ENCODE data around the gene LAMA2. TPM values are rescaled to one million over a fixed set of nuclear protein-coding genes. Genes with fewer than 3 reads are reported as not detected.

The LAMA2 gene
- total and polyA plus RNA-seq, 2 experiments from 2014 or later: 0.91 to 6.4 TPM

DNA sequence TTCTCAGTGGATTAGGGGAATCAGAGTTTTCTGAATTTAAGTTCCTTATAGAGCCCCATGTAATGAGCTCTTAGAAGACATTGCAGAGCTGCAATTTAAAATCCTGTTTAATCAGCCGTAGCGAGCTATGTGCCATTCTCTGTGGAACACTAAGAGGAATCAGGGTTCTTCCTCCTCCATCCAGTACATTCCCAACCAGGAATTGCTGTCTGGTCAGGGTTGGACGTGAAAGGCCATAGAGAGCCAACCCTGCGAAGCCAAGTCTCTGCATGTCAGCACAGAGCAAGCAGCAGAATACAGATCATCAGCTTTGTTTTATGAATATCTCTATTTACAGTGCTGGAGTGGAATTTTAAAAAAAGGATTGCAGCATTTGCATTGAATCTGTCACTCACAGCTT lies 366.0 kb downstream of the LAMA2 start (continued):
- TF ChIP-seq, protein P1, sequence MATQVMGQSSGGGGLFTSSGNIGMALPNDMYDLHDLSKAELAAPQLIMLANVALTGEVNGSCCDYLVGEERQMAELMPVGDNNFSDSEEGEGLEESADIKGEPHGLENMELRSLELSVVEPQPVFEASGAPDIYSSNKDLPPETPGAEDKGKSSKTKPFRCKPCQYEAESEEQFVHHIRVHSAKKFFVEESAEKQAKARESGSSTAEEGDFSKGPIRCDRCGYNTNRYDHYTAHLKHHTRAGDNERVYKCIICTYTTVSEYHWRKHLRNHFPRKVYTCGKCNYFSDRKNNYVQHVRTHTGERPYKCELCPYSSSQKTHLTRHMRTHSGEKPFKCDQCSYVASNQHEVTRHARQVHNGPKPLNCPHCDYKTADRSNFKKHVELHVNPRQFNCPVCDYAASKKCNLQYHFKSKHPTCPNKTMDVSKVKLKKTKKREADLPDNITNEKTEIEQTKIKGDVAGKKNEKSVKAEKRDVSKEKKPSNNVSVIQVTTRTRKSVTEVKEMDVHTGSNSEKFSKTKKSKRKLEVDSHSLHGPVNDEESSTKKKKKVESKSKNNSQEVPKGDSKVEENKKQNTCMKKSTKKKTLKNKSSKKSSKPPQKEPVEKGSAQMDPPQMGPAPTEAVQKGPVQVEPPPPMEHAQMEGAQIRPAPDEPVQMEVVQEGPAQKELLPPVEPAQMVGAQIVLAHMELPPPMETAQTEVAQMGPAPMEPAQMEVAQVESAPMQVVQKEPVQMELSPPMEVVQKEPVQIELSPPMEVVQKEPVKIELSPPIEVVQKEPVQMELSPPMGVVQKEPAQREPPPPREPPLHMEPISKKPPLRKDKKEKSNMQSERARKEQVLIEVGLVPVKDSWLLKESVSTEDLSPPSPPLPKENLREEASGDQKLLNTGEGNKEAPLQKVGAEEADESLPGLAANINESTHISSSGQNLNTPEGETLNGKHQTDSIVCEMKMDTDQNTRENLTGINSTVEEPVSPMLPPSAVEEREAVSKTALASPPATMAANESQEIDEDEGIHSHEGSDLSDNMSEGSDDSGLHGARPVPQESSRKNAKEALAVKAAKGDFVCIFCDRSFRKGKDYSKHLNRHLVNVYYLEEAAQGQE (IDR thresholded peaks at IDR 0.05; ENCODE audit: unreplicated experiment): no peak
- TF ChIP-seq ZNF331 (CRISPR knock-in tag; IDR thresholded peaks at IDR 0.05; ENCODE audit: low read depth): no peak
- TF ChIP-seq EZH2 (IDR thresholded peaks at IDR 0.05; ENCODE audit: low read depth, unreplicated experiment): no peak
- no peak for TF ChIP-seq NANOG (IDR thresholded peaks at IDR 0.05; ENCODE audit: borderline replicate concordance)
- no peak for TF ChIP-seq CREB1 (CRISPR knock-in tag; IDR thresholded peaks at IDR 0.05; ENCODE audit: low read depth)
- no peak for TF ChIP-seq JUNB (IDR thresholded peaks at IDR 0.05; ENCODE audit: unreplicated experiment)
- TF ChIP-seq POLR2AphosphoS5 (IDR thresholded peaks at IDR 0.05; ENCODE audit: low read depth): no peak

DNA sequence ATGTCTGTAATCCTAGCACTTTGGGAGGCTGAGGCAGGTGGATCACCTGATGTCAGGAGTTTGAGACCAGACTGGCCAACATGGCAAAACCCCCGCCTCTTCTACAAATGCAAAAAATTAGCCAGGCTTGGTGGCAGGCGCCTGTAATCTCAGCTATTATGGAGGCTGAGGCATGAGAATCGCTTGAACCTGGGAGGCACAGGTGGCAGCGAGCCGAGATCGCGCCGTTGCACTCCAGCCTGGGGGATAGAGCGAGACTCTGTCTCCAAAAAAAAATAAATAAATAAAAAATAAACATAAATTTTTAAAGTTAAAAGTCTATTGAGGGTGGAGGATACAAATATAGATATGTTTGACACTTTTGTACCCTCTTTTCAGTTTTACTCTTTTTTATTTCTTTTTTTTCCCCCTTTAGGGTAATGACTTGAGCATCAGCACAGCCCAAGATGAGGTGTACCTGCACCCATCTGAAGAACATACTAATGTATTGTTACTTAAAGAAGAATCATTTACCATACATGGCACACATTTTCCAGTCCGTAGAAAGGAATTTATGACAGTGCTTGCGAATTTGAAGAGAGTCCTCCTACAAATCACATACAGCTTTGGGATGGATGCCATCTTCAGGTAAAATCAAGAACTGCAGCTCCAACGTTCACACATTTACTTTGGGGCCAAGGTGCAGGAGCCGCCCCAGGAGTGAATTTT lies 368.9 kb downstream of the LAMA2 start:
- Histone ChIP-seq H3K4me1 (ENCODE audit: insufficient read depth) (no peaks in the 10 kb centered on the region), H3K27me3 (ENCODE audit: insufficient read depth) (no peaks in the 10 kb centered on the region), H3K4me3 (no peak overlapping the region), H3F3A (replicated peaks; ENCODE audit: low read depth) (no peaks in the 10 kb centered on the region), H3K4me2 (no peak overlapping the region), H3K36me3 (ENCODE audit: insufficient read depth) (no peaks in the 10 kb centered on the region), H4K20me1 (replicated peaks; ENCODE audit: insufficient read depth) (no peaks in the 10 kb centered on the region), H3K9me2 (ENCODE audit: insufficient read depth) (no peaks in the 10 kb centered on the region), H3K27ac (ENCODE audit: low read depth) (no peak overlapping the region), H2AFZ (no peak overlapping the region), H3K79me2 (replicated peaks; ENCODE audit: insufficient read depth) (no peaks in the 10 kb centered on the region)
- no peaks in the 10 kb centered on the region for H3K9me3 Mint-ChIP-seq
- H3K4me3 Mint-ChIP-seq: no peak overlapping the region
- H3K4me1 Mint-ChIP-seq: no peaks in the 10 kb centered on the region
- ATAC-seq (peak; percentile 89), DNase-seq (ENCODE audit: low spot score) (peak; percentile 82)
- H3K27me3 Mint-ChIP-seq (ENCODE audit: insufficient read depth, low read depth, poor library complexity): no peaks in the 10 kb centered on the region
- no peak overlapping the region for H3K27ac Mint-ChIP-seq
- no peaks in the 10 kb centered on the region for H3K36me3 Mint-ChIP-seq (ENCODE audit: low read depth)
- TF ChIP-seq ZNF331 (CRISPR knock-in tag; IDR thresholded peaks at IDR 0.05; ENCODE audit: low read depth) (no peak), EZH2phosphoT487 (IDR thresholded peaks at IDR 0.05; ENCODE audit: unreplicated experiment) (no peak), JUNB (IDR thresholded peaks at IDR 0.05; ENCODE audit: unreplicated experiment) (no peak)
- TF ChIP-seq, protein P2, sequence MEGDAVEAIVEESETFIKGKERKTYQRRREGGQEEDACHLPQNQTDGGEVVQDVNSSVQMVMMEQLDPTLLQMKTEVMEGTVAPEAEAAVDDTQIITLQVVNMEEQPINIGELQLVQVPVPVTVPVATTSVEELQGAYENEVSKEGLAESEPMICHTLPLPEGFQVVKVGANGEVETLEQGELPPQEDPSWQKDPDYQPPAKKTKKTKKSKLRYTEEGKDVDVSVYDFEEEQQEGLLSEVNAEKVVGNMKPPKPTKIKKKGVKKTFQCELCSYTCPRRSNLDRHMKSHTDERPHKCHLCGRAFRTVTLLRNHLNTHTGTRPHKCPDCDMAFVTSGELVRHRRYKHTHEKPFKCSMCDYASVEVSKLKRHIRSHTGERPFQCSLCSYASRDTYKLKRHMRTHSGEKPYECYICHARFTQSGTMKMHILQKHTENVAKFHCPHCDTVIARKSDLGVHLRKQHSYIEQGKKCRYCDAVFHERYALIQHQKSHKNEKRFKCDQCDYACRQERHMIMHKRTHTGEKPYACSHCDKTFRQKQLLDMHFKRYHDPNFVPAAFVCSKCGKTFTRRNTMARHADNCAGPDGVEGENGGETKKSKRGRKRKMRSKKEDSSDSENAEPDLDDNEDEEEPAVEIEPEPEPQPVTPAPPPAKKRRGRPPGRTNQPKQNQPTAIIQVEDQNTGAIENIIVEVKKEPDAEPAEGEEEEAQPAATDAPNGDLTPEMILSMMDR (conservative IDR thresholded peaks at IDR 0.05; ENCODE audit: low read depth in 2 of 2): peak; percentile 87 to 94
